ENCODE results near the gene TMPRSS9.

TMPRSS9 gene
- total RNA-seq, result 0 to 0.07 reads per million in 2 donors

DNA sequence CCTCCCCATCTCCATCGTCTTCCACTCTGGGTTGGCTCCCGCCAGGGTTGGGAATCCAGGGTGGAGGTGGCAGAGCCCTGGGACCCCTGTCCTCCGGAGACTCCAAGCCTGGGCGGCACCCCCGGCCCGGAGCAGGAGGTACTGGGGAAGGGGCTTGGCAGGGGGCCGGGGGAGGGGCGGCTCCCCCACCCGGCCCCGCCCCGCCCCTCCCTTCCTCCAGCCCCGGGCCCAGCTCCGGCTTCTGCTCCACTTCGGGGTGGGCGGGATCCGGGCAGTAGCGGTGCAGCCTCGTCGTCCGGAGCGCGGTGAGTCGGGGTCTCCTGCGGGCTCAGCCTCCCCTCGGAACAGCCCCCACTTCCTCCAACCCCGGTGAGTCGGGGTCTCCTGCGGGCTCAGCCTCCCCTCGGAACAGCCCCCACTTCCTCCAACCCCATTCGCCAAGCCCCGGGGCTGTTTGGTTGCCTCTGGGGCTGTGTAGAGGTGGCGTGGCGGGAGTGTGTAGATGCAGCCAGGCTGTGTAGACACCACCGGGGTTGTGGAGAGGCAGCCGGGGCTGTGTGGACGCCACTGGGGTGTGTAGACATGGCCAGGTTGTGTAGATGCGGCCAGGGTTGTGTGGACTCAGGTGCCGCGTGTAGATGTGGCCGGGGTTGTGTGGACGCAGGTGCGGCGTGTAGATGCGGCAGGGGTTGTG is at the start of gene TMPRSS9:
Gene TMPRSS9, plus strand, starts transcription at position 274 of the 694 bp plus-strand sequence. CDS start 29,521 bp downstream, outside the sequence.
- no peak for DNase-seq

DNA sequence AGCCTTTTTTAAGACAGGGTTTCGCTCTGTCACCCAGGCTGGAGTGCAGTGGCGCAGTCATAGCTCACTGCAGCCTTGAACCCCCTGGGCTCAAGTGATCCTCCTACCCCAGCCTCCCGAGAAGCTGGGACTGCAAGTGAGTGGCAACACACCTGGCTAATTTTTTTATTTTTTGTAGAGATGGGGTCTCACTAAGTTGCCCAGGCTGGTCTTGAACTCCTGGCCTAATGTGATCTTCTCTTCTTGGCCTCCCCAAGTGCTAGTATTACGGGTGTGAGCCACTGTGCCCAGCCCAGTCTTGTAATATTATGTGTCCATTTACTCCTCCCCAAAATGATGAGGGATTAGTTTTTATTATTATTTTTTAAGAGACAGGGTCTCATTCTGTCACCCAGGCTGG is 49.0 kb upstream of the TMPRSS9 start:
- no peak for DNase-seq

GRCh38 chr19:2312820-2313501 is 47.1 kb upstream of the TMPRSS9 start:
- DNase-seq, result no peak

DNA sequence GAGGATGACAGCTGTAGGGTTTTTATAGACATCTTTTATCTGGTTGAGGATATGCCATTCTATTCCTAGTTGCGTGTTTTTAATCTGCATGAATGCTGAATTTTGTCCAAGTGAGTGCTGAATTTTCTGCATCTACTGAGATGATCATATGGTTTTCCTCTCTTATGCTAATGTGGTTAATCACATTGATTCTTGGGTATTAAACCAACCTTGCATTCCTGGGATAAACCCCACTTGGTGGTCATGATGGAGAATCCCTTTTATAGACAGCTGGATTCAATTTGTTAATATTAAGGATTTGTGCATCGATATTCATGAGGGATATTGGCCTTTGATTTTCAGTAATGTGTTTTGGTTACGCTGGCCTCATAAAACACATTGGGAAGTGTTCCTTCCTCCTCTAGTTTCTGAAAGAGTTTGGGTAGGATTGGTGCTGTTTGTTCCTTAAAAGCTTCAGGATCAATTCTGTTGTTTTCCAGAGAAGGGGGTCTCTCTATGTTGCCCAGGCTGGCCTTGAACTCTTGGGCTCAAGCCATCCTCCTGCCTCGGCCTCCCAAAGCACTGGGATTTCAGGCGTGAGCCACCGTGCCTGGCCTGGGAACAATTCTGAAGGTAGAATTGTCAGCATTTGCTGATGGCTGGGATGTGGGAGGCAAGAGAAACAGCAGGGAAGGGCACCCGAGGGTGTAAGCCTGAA is 44.8 kb upstream of the TMPRSS9 start:
- no peak for DNase-seq

GRCh38 chr19:2315818-2316353 is 44.2 kb upstream of the TMPRSS9 start:
- DNase-seq, result no peak

DNA sequence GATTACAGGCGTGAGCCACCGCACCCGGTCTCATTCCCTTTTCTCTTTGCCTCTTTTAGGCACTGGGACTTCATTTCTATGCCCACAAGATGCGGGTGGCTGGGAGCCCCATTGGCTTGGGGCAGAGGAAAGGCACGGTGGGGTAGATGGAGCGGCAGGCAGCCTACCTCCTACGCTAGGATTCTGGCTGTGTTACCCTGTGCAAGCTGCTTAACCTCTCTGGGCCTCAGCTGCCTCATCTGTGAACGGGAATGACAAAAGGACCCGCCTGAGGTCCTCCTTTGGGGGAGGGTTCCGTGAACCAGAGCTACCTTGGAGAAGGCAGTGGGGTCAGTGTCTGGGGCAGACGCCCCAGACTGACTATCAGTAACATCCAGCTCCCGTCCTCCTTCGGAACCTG is 42.8 kb upstream of the TMPRSS9 start:
- no peak for DNase-seq

DNA sequence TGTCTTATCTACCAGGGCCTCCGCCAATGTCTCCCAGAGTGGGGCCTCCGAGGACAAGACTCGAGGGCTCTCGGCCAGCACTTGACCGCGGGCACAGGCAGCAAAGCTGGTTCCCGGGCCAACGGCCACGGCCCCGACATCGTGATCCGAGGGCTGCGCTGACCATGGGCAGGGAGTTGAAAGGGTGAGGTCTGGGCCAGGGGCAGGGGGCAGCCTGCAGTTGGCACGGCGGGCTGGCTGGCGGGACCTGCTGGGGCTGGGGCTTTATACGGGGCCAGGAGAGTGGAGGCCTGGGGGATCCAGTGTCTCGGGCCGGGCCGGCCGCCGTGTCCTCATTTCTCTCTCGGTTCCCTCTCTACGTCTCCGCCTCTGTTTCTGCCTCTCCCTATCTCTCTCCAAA is 42.3 kb upstream of the TMPRSS9 start:
- no peak for DNase-seq

DNA sequence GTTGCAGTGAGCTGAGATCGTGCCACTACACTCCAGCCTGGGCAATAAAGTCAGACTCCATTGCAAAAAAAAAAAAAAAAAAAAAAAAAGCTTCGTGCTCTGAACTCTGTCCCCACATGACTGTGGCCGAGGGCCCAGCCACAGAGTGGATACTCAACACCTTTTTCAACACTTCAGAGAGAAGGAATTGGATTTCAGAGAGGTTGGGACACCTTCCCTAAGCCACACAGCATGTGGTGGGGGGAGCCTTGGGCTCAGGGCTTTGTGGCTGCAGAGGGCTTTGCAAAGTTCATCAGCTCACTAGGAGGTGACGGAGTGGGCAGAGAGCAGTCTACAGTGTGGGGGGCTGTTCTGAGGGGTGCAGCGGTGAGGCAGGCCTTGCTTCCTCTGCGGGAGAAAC is 41.1 kb upstream of the TMPRSS9 start:
- DNase-seq, result no peak

GRCh38 chr19:2319551-2319950 is 40.5 kb upstream of the TMPRSS9 start:
- DNase-seq, result no peak

- DNase-seq, result no peak
Observed at GRCh38 chr19:2320049-2320448, 40.0 kb upstream of the TMPRSS9 start.

DNA sequence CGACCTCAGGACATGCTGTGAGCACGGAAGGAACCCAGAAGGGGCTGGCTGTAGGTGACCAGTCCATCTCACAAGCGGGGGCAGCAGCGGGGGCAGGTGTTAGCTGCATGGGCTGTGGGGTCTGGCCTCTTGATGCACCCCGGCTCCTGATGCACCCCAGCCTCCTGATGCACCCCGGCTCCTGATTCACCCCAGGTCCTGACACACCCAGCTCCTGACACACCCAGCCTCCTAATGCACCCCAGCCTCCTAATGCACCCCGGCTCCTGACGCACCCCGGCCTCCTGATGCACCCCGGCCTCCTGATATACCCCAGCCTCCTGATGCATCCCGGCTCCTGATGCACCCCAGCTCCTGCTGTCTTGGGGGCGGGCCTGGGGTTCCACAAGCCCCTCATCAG is 39.1 kb upstream of the TMPRSS9 start:
- DNase-seq, result no peak

DNA sequence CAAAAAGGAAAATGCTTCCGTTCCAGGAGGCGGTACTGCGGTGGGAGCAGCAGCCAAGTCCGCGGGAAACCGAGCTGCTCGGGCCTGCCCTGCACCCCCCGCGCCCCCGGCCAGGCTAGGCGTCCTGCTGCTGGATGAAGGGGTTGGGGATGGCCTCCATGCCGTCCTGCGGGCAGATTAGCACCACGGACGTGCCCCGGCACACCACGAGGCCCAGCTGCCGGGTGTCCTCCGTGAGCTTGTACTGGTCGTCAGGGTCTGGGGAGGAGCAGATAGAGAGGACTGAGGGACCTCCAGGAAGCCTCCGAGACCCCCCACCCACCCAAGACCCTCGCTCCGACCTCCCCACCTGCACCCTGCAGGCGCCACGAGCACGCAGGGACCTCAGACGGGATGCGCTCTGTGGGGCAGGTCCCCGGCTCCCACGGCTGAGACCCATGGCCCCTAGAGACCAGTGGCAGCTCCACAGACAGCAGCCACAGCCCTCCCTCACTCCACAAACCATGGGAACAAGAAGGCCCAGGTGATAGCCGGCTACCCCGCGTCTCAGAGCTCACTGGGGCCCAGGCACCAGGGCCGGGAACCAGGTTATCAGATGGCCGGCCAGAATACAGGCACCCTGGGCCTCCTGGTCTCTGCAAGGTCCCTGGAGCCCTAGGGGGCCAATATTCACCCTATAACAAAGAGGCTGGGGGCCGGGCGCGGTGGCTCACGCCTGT is 38.3 kb upstream of the TMPRSS9 start:
- no peak for DNase-seq

GRCh38 chr19:2323707-2324106 is 36.4 kb upstream of the TMPRSS9 start:
- no peak for DNase-seq

- DNase-seq, result no peak
Observed at GRCh38 chr19:2324220-2324948, 35.7 kb upstream of the TMPRSS9 start.

DNA sequence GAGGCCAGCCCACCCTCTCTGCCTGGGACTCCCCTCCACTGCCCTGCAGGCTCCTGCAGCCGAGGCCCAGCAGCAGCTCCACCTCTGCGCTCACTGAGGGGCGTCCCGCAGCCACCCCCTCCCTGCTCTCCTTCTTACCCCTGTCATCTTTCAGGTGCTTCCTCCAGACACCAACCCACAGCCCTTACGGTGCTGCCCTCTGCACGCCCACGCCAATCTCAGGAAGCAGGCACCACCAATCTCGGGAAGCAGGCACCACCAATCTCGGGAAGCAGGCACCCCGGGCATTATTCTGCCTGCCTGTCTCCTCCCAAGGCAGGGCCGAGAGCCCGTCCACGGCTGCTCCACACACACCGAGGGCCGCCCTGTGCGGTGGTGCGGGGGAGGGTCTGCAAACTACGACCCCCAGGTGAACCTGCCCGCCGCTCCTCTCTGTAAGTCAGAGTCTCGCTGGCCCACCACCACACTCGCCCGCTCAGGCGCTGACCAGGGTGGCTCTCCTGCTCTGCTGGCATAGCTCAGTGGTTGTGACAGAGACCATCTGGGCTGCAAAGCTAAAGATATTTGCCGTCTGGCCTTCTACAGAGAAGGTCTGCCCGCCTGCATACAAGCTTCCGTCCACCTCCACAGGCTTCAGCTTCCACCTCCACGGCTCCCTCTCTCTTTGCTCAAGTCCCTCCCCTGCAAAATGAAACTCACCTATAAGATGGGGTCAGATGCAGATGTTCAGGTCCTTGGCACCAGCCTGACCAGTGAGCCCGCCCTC is 34.6 kb upstream of the TMPRSS9 start:
- DNase-seq, result no peak

GRCh38 chr19:2326699-2327360 is 33.2 kb upstream of the TMPRSS9 start:
- no peak for DNase-seq

GRCh38 chr19:2327773-2328400 is 32.2 kb upstream of the TMPRSS9 start:
- peak in 4 of 5 experiments; percentile 20 to 95 (median 48) for DNase-seq

DNA sequence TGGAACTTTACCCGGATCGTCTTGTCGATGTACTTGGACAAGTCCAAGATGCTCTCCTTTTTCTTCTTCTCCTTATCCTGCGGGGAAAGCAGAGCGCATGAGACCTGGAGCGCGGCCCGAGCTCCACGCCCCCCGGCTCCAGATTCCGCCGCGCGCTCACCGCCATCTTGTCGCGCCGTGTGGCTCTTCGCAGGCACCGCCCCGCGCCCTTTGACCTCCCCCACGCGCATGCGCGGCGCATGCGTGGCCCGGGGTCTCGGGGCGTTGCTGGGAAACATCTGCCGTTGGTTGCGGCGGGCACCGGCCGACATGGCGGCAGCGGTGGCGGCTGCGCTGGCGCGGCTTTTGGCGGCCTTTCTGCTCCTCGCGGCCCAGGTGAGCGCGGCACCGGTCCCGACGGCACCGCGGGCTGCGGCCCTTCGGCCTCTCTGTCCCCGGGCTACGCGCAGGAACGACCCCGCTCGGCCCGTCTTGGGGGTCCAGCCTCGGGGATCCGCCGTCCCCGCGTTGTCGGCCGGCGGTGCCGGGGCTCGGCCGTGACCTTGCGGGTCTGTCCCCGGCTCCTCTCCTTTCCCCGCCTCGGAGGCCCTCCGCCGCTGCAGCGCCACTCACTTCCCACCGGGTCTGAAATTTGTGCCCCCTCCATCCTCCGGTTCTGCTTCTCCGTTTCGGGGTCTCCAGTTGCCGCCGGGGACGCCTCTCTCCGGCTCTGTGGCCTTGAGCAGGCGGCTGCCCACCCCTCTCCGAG is 31.5 kb upstream of the TMPRSS9 start, which contains the start of the genes LSM7 and SPPL2B:
Gene LSM7, minus strand, starts transcription at position 186 of the 748 bp plus-strand sequence. Its CDS starts 20 bp downstream, at position 166.
Gene SPPL2B, plus strand, starts transcription at position 284 of the 748 bp plus-strand sequence. Its CDS starts 26 bp downstream, at position 310.
- peak; percentile 85 to 94 (median 89) for DNase-seq

GRCh38 chr19:2329149-2329478 is 31.0 kb upstream of the TMPRSS9 start:
- DNase-seq, result no peak

Data from T-helper 2 cell (primary cell).